ENCODE data around the gene TNFRSF18.

TNFRSF18 gene

DNA sequence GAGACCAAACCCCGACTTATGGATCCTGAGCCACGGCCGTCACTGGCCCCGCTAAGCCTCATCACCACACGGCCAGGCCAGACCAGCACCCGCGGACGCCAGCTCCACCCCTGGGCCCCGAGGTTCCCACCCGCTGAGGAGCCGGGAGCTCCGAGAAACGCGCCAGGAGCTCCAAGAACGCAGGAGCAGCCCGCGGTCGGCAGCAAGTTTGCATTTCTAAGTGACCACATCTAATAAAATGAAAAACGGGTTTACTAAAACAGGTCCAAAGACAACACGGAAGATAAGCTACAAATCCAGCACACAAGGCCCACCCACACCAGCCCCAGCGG lies 48.2 kb upstream of the TNFRSF18 start:
- Histone ChIP-seq H3K4me1 (ENCODE audit: insufficient read depth, low read length) (peaks cover 24% of the 10 kb centered on the region), H3K27ac (ENCODE audit: low read length) (no peak overlapping the region)

DNA sequence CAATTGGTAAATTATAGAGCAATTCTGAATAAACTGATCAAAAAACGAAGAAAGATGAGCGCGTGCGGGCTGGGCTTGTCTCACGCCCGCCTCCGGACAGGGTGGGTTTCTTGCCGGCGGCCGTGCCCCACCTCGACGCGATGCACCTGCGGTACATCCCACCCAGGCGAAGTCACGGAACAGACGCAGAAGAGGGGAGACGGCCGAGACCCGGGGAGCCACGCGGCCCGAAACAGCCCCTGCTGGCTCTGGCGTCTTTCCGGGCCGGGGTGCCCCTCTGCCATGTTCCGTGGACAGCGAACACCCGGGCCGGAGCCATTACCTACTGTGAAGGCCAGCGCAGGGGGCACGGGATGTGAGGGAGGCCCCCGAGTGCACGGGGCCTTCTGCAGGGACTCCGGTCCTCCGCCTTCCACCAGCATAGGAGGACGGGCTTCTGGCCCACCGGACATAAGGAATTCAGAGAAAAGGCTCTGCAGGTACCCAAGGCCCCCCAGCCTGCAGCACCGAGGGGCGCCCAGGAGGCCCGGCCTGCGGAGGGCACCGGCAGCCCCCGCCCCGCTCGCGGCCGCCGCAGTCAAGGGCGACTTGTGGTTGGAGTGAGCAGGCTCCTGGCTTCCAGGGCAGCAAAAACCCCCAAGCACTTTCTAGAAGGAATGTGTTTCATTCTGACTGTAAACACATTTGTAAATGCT lies 47.7 kb upstream of the TNFRSF18 start:
- Histone ChIP-seq H3K4me2 (ENCODE audit: insufficient read depth, low read length) (no peak overlapping the region), H3K79me2 (ENCODE audit: insufficient read depth, low read length) (peaks cover 15% of the 10 kb centered on the region), H3K9me3 (ENCODE audit: insufficient read depth, low read length, severe bottlenecking) (no peaks in the 10 kb centered on the region), H2AFZ (ENCODE audit: low read depth, low read length) (no peak overlapping the region), H3K27me3 (ENCODE audit: insufficient read depth, low read length, poor library complexity) (no peaks in the 10 kb centered on the region), H3K4me3 (ENCODE audit: low read depth in 1 of 2, low read length in 2 of 2) (no peak overlapping the region), H3K27ac (ENCODE audit: low read length) (no peak overlapping the region), H4K20me1 (ENCODE audit: insufficient read depth, low read length) (peaks cover 23% of the 10 kb centered on the region), H3K36me3 (ENCODE audit: insufficient read depth, low read length) (peaks cover 63% of the 10 kb centered on the region), H3K9ac (ENCODE audit: low read depth, low read length) (no peak overlapping the region), H3K4me1 (ENCODE audit: insufficient read depth, low read length) (peaks cover 24% of the 10 kb centered on the region)
- ATAC-seq (ENCODE audit: insufficient read depth, low read depth) (no peak), DNase-seq (no peak)
- no peak for TF ChIP-seq EZH2 (IDR thresholded peaks at IDR 0.05; ENCODE audit: borderline replicate concordance, low read depth, low read length, severe bottlenecking)
- TF ChIP-seq CTCF (IDR thresholded peaks at IDR 0.05; ENCODE audit: borderline replicate concordance, extremely low read depth, low read length, poor library complexity, severe bottlenecking), result no peak

More for the DNA sequence above, 48.2 kb upstream of the TNFRSF18 start:
- Histone ChIP-seq H3K4me3 (ENCODE audit: low read depth in 1 of 2, low read length in 2 of 2) (no peak overlapping the region), H3K9ac (ENCODE audit: low read depth, low read length) (no peak overlapping the region), H2AFZ (ENCODE audit: low read depth, low read length) (no peak overlapping the region), H3K4me2 (ENCODE audit: insufficient read depth, low read length) (no peak overlapping the region), H3K79me2 (ENCODE audit: insufficient read depth, low read length) (peaks cover 18% of the 10 kb centered on the region), H3K27me3 (ENCODE audit: insufficient read depth, low read length, poor library complexity) (no peaks in the 10 kb centered on the region), H4K20me1 (ENCODE audit: insufficient read depth, low read length) (peaks cover 26% of the 10 kb centered on the region), H3K9me3 (ENCODE audit: insufficient read depth, low read length, severe bottlenecking) (no peaks in the 10 kb centered on the region), H3K36me3 (ENCODE audit: insufficient read depth, low read length) (peaks cover 68% of the 10 kb centered on the region)
- TF ChIP-seq CTCF (IDR thresholded peaks at IDR 0.05; ENCODE audit: borderline replicate concordance, extremely low read depth, low read length, poor library complexity, severe bottlenecking) (no peak), EZH2 (IDR thresholded peaks at IDR 0.05; ENCODE audit: borderline replicate concordance, low read depth, low read length, severe bottlenecking) (no peak)
- DNase-seq (no peak), ATAC-seq (ENCODE audit: insufficient read depth, low read depth) (no peak)

- no peak overlapping the region for H3K27ac ChIP-seq (ENCODE audit: low read length)
- peaks cover 16% of the 10 kb centered on the region for H4K20me1 ChIP-seq (ENCODE audit: insufficient read depth, low read length)
- no peak overlapping the region for H3K4me3 ChIP-seq (ENCODE audit: low read depth in 1 of 2, low read length in 2 of 2)
- H3K79me2 ChIP-seq (ENCODE audit: insufficient read depth, low read length), result peaks cover 7% of the 10 kb centered on the region; the same call in 1 of the 2 replicates
- H3K4me2 ChIP-seq (ENCODE audit: insufficient read depth, low read length), result no peak overlapping the region
- H3K4me1 ChIP-seq (ENCODE audit: insufficient read depth, low read length), result peaks cover 24% of the 10 kb centered on the region
- H2AFZ ChIP-seq (ENCODE audit: low read depth, low read length), result no peak overlapping the region
- DNase-seq, result no peak
- no peaks in the 10 kb centered on the region for H3K27me3 ChIP-seq (ENCODE audit: insufficient read depth, low read length, poor library complexity)
- H3K36me3 ChIP-seq (ENCODE audit: insufficient read depth, low read length), result peaks cover 55% of the 10 kb centered on the region
- no peak for TF ChIP-seq CTCF (IDR thresholded peaks at IDR 0.05; ENCODE audit: borderline replicate concordance, extremely low read depth, low read length, poor library complexity, severe bottlenecking)
- TF ChIP-seq EZH2 (IDR thresholded peaks at IDR 0.05; ENCODE audit: borderline replicate concordance, low read depth, low read length, severe bottlenecking), result no peak
- no peaks in the 10 kb centered on the region for H3K9me3 ChIP-seq (ENCODE audit: insufficient read depth, low read length, severe bottlenecking)
- no peak overlapping the region for H3K9ac ChIP-seq (ENCODE audit: low read depth, low read length)
- ATAC-seq (ENCODE audit: insufficient read depth, low read depth), result no peak
Measured at GRCh38 chr1:1253314-1253713, 46.9 kb upstream of the TNFRSF18 start.
